ENCODE results near the gene PARM1.

The PARM1 gene

DNA sequence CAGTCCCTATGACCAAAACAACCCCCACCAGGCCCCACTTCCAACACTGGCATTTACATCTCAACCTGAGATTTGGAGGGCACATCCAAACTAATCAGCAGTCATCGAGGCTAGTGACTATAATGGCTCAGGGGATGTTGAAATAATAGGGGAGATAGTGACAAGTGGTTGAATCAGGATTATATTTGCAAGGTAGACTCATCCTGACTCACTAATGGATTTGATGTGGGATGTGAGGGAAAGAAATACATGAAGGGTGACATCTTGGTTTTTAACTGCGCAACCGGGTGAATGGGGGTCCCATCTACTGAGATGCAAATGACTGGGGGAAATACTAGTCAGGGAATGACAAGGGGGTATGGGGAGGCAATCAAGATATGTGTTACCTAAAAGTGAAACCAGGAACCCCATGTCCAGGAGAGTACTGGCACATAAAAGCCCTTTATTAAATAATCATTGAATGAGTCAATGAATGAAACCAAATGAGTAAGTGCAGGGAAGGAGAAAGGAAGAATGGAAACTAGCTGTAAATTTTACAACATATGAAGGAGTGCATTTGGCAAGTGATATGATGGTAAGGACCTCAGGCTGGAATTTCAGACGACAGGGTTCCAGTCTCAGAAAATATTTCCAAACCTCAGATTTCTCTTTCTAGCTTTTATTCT is 78.3 kb downstream of the PARM1 start:
- TF ChIP-seq POLR2A (IDR thresholded peaks at IDR 0.05; ENCODE audit: low read depth, low read length) = no peak
- FAIRE-seq = no peak
- no peak for DNase-seq (ENCODE audit: insufficient read length, low spot score)

DNA sequence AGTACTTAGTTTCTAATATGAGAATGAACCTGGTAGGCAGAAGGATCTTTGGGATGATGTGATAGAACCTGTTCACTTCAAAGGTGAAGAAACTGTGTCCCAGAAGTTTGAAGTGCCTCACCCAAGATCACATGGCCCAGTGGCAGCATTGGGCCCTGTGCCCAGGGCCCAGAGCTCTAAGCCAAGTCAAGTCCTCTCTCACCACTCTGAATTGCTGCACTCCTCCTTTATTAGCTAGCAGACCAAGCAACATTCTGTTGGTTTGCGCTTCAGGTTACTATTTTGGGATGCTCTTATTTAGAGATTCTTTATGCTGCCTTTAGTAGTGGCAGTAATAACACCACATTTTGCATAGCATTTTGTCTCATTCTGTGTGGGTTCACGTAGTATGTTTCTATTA is 82.7 kb downstream of the PARM1 start:
- DNase-seq (ENCODE audit: insufficient read length, low spot score) (no peak), FAIRE-seq (no peak)
- no peak for TF ChIP-seq POLR2A (IDR thresholded peaks at IDR 0.05; ENCODE audit: low read depth, low read length)

DNA sequence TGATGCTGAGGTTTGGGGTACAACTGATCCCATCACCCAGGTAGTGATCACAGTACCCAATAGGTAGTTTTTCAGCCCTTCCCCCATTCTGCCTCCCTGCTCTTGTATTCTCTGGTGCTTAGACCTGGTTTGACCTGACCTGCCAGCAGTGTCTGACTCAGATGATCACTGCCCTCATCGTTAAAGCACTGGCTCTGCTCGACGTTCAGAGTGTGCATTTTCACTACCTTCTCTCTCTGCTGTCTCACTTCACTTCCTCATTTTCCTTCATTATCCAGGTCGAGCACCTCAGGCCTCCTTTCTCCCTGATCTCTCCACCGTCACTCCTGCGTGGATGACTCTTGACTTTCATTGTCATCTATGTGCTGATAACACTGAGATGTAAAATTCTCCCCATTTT is 83.6 kb downstream of the PARM1 start:
- DNase-seq (ENCODE audit: insufficient read length, low spot score) (no peak), FAIRE-seq (no peak)
- TF ChIP-seq POLR2A (IDR thresholded peaks at IDR 0.05; ENCODE audit: low read depth, low read length) = no peak

DNA sequence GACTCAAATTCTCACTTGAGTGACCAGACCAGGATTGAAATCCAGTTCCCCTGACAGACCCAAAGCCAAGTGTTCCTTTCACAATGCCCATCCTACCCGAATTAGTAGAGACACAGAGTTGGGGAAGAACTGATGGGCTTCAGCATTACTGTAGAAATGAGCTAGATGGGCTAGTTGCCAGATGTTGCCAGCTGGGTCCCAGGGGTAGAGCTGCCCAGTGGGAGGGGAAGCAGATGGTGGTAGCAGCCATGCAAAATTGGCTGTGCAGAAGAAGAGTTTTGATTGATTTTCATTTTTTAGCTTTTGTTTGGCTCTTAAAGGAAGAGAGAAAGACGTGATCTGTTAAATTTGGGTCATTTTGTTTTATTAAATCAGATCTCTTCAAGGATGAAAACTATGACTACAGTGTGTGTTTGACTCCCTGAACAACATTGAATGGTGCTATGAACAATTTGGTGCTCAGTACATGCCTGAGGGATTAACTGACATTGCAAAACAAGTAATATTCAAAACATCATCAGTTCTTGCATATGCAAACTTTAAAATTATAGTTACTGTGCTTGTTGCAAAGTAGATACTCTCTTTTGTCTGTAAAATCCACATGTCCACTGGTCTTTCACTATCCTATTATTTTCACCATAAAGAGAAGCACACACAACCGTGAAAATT is 86.0 kb downstream of the PARM1 start:
- DNase-seq (ENCODE audit: insufficient read length, low spot score) = no peak
- TF ChIP-seq POLR2A (IDR thresholded peaks at IDR 0.05; ENCODE audit: low read depth, low read length) = no peak
- no peak for FAIRE-seq

DNA sequence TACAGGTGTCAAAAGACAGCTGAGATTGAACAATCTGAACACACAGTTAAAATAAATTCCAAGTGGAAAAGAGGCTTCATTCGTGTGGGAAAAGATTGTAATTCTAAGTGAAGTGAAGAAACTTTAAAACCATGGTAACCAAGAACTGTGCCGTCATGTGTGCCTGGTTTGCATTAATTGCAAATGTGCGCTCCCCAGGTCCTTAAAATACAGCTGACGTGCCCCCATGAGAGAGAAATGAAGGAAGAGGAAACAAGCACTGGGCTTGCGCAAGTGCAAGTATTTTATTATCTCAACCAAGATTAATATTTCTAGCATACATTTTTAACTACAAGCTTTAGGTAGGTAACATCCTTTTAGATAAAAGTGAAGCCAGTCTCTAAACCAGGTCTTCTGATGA is 92.5 kb downstream of the PARM1 start:
- FAIRE-seq (no peak), DNase-seq (ENCODE audit: insufficient read length, low spot score) (no peak)
- TF ChIP-seq POLR2A (IDR thresholded peaks at IDR 0.05; ENCODE audit: low read depth, low read length) = no peak

DNA sequence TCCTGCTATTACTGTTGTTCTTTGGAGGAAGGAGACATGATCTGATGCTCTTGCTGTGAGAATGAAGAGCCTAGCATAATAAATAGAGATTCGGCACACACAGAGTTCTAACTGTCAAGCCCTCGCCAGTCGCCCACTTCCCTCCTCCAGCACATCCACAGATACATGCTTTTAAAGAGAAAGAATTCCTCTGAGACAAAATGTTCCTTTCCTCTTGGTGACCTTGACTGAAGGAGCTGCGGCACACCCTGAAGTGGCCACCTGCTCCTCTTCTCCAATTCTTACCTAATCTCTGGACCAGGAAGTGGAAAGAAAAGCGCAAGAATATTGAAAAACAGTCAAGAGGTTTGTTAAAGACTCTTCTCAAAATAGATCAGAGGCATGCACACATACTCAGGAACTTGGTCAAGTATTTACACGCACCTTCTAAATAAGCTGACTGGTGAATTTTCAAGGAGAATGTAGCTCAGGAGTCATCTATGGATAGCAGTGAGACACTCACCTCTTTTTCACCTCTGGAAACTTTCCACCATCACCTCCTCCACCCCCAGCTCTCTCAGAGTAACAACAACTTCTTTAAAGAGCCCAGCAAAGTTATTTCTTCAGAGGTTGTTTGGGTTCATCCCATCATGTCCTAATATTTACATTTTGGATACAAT is 95.4 kb downstream of the PARM1 start:
- DNase-seq (ENCODE audit: insufficient read length, low spot score) = no peak
- FAIRE-seq = no peak

DNA sequence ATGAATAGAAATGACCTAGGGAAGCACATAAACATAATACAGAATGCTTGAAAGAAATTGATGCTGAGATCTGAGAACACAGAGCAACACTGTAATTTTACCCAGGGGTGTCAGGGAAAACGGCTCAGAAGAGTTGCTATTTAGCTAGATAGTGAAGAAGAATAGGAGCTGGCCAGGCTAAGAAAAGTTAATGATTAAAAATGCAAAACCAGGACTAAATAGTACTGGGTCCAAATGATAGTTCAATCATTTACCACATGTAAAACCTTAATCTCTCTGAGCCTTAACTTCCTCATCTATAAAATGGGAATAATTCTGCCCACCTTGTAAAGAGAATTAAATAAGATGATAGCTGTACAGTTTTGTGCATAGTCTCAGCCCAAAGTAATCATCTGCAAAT is 97.1 kb downstream of the PARM1 start:
- FAIRE-seq = no peak
- TF ChIP-seq POLR2A (IDR thresholded peaks at IDR 0.05; ENCODE audit: low read depth, low read length) = no peak
- no peak for DNase-seq (ENCODE audit: insufficient read length, low spot score)

More for the DNA sequence above, 95.4 kb downstream of the PARM1 start:
- no peak for TF ChIP-seq POLR2A (IDR thresholded peaks at IDR 0.05; ENCODE audit: low read depth, low read length)

DNA sequence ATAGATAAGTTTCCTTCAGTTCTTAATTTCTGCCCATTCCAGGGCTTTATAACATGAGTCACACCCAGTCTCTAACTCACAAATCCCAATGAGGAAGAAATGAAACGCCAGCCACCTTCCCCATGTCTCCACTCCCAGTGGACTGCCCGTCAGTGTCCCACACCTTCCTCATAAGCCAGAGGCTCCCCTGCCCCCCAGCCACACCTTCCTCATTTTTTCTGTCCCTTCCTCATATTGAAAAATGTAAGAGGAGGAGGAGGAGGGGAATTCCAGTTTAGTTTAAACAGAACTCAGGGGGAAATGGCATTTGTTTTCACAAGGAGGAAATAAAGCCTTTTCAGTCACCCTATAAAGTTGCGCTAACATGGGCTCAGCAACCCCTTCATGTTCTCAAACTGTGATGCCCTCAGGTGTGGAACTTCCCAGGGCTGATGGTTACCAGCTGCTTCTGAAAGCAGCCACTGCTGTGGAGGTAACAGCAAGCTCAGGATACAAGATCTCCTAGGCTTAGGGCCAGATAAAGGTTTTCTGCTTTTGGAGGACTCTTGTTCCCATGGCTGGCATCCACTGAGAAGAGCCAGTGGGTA is 97.8 kb downstream of the PARM1 start:
- no peak for DNase-seq (ENCODE audit: insufficient read length, low spot score)
- no peak for TF ChIP-seq POLR2A (IDR thresholded peaks at IDR 0.05; ENCODE audit: low read depth, low read length)
- FAIRE-seq = no peak

DNA sequence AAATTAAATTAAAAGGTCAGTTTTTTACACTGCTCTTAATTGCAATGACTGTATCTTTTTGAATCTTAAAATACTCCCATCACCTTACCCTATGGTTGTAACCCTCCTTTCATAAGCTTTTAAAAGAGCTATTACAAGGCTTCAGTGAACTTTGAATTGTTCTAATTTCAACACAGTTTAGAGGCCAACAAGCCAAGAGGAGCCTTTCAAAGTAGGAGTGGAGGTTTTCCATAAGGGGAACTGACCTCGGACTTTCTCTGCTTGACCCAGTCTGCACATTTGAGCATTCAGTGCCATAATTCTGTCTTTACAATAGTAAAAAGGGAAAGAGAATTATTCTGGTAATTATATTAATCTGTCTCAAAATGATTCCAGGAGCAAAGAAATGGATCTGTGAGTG is 98.9 kb downstream of the PARM1 start:
- DNase-seq (ENCODE audit: insufficient read length, low spot score) = no peak

DNA sequence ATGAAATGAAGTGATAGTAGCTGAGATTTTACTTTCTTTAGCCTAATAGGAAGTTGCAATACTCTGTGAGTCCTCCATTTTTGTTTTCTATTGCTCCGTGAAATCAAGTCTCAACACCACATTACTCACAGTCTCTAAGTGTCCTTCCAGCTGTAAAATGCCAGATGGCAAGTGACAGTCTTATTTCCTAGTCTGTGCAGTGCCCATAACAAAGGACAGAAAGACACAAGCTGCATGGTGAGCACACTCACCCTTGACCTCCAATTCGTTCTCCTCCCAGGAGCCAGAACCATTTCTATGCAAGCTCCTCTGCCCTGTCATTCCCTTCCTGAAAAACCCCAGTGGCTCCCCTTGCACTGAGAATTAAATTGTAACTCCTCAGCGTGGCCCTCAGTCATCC is 101.6 kb downstream of the PARM1 start:
- FAIRE-seq = no peak
- no peak for DNase-seq (ENCODE audit: insufficient read length, low spot score)
- no peak for TF ChIP-seq POLR2A (IDR thresholded peaks at IDR 0.05; ENCODE audit: low read depth, low read length)

More for the DNA sequence above, 98.9 kb downstream of the PARM1 start:
- no peak for FAIRE-seq
- TF ChIP-seq POLR2A (IDR thresholded peaks at IDR 0.05; ENCODE audit: low read depth, low read length) = no peak

DNA sequence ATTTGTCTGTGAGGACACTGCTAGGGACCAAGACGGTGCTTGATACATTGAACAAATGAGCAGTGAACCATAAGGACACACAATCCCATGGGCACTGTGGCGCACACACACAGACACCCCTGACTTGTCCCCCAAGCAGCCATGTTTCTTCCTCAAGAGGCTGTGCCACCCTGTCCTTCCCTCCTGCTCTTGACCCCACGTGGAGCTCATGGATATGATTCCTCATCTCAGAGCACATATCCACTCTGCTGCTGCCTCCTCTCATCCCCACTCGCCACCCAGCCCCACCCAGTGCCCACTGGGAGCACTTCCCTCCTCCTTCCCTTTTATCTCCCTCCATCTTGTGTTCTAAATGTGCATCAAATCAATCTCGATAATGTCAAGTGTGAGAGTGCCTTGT is 102.4 kb downstream of the PARM1 start:
- DNase-seq (ENCODE audit: insufficient read length, low spot score) = no peak
- no peak for TF ChIP-seq POLR2A (IDR thresholded peaks at IDR 0.05; ENCODE audit: low read depth, low read length)
- FAIRE-seq = no peak

DNA sequence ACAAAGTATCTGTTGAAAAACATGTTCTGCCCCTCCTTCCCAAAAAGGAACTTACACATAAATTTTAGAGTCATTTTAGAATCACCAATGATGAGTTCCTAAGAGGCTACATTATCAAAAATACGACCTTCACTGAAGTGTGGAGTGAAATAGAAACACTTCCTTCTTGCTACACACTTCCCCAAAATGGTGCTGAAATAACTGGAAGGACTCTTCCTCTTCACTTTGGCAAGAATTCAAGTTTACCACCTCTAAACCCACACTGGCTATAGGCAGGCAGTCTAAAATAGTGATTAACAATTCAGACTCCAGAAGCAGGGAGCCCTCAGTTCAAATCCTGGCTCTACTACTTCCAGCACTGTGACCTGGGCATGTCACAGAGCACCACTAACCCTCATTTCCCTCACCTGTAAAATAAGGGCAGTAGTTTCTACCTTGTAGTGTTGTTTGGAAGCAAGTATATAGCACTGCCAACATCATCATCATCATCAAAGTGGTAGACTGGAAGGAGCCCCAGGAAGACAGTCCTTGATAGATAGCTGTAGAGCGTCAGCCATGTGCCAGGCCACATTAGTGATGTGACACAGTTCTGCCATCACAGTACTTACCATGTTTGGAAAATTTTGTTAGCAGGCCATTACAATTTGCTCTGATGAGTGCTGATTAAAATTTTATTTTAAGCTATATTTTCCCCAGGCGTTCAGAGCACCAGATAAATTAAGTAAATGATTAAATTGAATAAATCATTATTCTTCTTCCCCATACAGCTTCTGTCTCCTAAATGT is 103.3 kb downstream of the PARM1 start:
- TF ChIP-seq POLR2A (IDR thresholded peaks at IDR 0.05; ENCODE audit: low read depth, low read length) = no peak

DNA sequence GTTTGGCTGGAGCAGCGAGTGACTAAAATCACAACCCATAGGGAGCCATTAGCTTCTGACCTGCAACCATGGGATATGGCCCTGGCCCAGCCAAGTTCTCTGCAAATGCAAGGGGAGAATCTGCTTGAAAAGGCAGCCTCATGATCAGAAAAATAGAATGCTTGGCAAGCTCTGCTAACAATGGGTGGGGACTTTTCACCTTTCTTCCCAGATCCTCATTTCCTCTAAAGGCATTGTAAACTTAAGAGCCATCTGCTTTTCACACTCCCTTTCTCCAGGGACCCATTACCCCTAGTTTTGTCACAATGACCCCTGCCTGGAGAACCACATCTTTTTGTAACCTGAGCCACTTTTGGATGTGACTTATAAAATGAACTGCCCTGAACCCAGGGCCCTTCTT is 104.3 kb downstream of the PARM1 start:
- TF ChIP-seq POLR2A (IDR thresholded peaks at IDR 0.05; ENCODE audit: low read depth, low read length) = no peak
- DNase-seq (ENCODE audit: insufficient read length, low spot score) = no peak
- no peak for FAIRE-seq

More for the DNA sequence above, 103.3 kb downstream of the PARM1 start:
- no peak for FAIRE-seq
- DNase-seq (ENCODE audit: insufficient read length, low spot score) = no peak

DNA sequence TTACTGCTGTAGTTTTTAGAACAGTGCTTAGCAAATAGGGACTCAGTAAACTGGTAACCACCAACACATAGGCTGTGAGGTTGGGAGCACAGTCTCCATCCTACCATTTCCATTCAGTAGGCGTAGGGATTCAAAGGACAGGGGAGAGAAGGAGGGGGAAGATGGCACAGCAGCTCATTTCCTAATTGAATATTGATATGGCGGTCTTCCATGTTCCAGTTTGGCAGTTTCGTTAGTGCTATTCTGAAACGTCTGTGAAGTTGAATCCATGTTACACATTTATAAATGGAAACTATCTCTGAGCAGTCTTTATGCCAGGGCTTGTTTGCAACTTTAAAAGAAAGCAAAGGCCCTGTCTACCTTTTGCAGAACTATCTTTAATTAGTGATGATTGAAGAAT is 105.5 kb downstream of the PARM1 start:
- no peak for DNase-seq (ENCODE audit: insufficient read length, low spot score)
- FAIRE-seq = no peak
- no peak for TF ChIP-seq POLR2A (IDR thresholded peaks at IDR 0.05; ENCODE audit: low read depth, low read length)
